ENCODE data around the gene PARD3B. TPM values are rescaled to one million over a fixed set of nuclear protein-coding genes. Genes with fewer than 3 reads are reported as not detected.

The PARD3B gene
- total RNA-seq, 1 donor from 2014 or later: 1.6 TPM

DNA sequence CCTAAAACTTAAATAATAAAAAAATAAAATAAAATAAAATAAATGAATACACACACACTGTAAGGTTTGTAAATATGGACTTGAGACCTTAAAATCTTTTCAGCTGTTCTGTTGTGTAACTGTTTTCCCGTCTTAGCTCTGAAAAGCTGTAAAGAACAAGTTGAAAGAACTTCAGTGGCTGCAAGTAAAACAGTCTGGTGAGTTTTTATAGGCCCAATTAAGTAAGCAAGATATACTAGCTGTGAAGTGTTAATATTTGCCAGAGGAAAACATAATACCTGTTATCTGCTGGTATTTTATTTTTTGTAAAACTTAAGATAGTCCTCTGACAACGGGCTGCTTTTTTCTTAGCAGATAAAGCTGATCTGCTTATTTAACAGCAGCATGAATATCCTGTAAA lies 960.1 kb downstream of the PARD3B start:
- TF ChIP-seq, protein P1, sequence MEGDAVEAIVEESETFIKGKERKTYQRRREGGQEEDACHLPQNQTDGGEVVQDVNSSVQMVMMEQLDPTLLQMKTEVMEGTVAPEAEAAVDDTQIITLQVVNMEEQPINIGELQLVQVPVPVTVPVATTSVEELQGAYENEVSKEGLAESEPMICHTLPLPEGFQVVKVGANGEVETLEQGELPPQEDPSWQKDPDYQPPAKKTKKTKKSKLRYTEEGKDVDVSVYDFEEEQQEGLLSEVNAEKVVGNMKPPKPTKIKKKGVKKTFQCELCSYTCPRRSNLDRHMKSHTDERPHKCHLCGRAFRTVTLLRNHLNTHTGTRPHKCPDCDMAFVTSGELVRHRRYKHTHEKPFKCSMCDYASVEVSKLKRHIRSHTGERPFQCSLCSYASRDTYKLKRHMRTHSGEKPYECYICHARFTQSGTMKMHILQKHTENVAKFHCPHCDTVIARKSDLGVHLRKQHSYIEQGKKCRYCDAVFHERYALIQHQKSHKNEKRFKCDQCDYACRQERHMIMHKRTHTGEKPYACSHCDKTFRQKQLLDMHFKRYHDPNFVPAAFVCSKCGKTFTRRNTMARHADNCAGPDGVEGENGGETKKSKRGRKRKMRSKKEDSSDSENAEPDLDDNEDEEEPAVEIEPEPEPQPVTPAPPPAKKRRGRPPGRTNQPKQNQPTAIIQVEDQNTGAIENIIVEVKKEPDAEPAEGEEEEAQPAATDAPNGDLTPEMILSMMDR (IDR thresholded peaks at IDR 0.05; ENCODE audit: insufficient read depth, low read length, severe bottlenecking): no peak
- no peak for FAIRE-seq
- no peak overlapping the region for H3K4me3 ChIP-seq (ENCODE audit: low read depth, low read length)

DNA sequence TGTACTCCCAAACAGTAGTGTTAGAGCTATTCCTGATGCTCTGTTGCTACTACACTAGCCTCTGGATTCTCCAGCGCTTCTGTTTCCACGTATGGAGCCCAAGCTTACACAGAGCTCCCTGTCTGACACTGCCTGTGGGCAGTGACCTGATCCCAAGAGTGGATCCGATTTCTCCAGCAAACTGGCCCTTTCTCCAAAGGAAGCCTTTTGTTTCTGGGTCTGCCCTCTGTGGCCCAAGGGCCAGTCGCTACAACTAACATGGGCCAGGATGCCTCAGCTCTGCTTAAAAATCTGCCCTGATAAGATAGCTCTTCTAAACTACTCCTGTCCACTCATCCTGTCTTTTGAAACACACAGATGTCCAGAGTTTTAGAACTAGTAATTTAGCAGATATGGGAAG lies 964.4 kb downstream of the PARD3B start:
- H3K4me3 ChIP-seq (ENCODE audit: low read depth, low read length): no peak overlapping the region
- no peak for DNase-seq (ENCODE audit: low read depth)
- TF ChIP-seq, protein P1 (IDR thresholded peaks at IDR 0.05; ENCODE audit: insufficient read depth, low read length, severe bottlenecking): no peak
- no peaks in the 10 kb centered on the region for H3K36me3 ChIP-seq (ENCODE audit: control insufficient read depth, insufficient read depth, low read length)
- FAIRE-seq: no peak
- no peaks in the 10 kb centered on the region for H3K27me3 ChIP-seq (ENCODE audit: control insufficient read depth, insufficient read depth, low read length)

More for the DNA sequence above, 960.1 kb downstream of the PARD3B start:
- Histone ChIP-seq H3K36me3 (ENCODE audit: control insufficient read depth, insufficient read depth, low read length) (no peaks in the 10 kb centered on the region), H3K27me3 (ENCODE audit: control insufficient read depth, insufficient read depth, low read length) (no peaks in the 10 kb centered on the region)
- DNase-seq (ENCODE audit: low read depth): no peak

DNA sequence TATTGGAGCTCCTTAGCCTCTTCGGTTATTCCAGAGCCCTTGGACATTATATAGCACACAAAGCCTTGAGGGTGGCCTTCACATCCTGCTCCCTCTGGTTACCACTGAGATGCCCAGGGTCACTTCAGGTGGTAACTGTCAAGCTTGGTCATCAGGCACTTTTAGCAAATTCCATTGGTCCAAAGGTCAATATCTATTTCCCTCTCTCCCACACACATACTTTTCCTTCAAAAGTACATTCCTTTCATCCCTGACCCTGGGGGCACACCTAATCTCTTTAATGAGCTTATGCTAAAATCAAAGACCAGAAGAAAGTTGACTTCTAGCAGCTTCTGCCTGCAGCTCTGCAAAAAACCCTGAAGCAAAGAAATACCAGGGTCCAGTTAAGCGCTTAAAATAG lies 965.1 kb downstream of the PARD3B start:
- Histone ChIP-seq H3K36me3 (ENCODE audit: control insufficient read depth, insufficient read depth, low read length) (no peaks in the 10 kb centered on the region), H3K4me3 (ENCODE audit: low read depth, low read length) (no peak overlapping the region), H3K27me3 (ENCODE audit: control insufficient read depth, insufficient read depth, low read length) (no peaks in the 10 kb centered on the region)
- no peak for DNase-seq (ENCODE audit: low read depth)
- no peak for FAIRE-seq
- TF ChIP-seq, protein P1 (IDR thresholded peaks at IDR 0.05; ENCODE audit: insufficient read depth, low read length, severe bottlenecking): no peak

DNA sequence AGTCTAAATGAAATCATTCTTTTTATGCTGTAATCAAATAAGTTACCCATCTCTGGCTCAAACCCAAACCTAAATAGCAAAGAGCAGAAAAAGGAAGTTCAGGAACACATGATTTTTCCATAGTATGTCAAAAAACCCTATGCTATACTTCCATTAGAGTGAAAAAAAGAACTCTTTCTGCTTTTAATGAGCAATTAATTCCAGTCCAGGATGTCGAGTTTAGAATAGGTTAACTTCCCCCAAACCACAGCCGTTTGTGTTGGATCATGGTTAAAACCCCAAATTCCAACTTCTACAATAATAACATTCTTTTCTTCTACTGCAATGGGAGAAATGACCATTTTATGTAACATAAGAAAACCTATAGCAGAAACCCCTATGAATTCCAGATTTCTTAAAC lies 965.9 kb downstream of the PARD3B start:
- no peaks in the 10 kb centered on the region for H3K27me3 ChIP-seq (ENCODE audit: control insufficient read depth, insufficient read depth, low read length)
- FAIRE-seq (no peak), DNase-seq (ENCODE audit: low read depth) (no peak)
- no peak overlapping the region for H3K4me3 ChIP-seq (ENCODE audit: low read depth, low read length)
- TF ChIP-seq, protein P1 (IDR thresholded peaks at IDR 0.05; ENCODE audit: insufficient read depth, low read length, severe bottlenecking): no peak
- H3K36me3 ChIP-seq (ENCODE audit: control insufficient read depth, insufficient read depth, low read length): no peaks in the 10 kb centered on the region

DNA sequence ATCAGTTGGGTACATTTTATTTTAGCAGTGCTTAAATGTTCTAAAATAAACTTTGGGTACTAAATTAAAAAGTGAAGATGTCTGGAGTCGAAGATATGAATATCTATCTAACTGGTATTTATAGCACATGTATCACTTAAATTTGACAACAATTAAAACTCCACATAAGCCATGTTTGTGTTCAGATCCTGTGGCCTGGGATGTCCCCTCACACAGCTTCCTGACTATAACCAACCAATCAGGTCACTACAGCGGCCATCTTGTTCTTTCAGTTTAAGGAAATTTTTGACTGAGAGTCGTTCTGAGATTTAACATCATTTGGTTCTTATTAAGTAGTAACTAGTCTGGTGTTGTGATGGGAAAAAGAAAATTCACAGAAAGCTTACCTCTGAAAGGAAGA lies 966.4 kb downstream of the PARD3B start:
- TF ChIP-seq, protein P1 (IDR thresholded peaks at IDR 0.05; ENCODE audit: insufficient read depth, low read length, severe bottlenecking): no peak
- H3K36me3 ChIP-seq (ENCODE audit: control insufficient read depth, insufficient read depth, low read length): no peaks in the 10 kb centered on the region
- no peak overlapping the region for H3K4me3 ChIP-seq (ENCODE audit: low read depth, low read length)
- DNase-seq (ENCODE audit: low read depth) (no peak), FAIRE-seq (no peak)
- no peaks in the 10 kb centered on the region for H3K27me3 ChIP-seq (ENCODE audit: control insufficient read depth, insufficient read depth, low read length)

DNA sequence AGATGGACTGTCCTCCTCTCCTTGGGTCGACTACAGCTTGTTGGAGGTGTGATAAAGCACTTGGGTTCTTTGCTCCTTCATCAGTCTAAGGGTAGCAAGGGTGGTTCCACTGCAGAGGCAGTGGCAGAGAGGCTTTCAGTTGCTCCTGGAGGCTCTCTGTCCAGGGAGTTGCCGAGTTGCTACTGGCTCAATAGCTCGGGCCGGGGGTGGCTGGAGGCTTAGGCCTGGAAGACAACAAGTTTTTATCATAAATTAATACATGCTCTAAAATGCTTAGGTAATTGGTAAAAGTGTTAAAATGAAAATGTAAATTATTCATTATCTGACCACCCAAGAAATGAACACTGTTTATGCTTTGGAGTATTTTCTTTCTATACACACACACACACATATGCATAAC lies 975.0 kb downstream of the PARD3B start:
- DNase-seq (ENCODE audit: low read depth) (no peak), FAIRE-seq (no peak)
- H3K36me3 ChIP-seq (ENCODE audit: control insufficient read depth, insufficient read depth, low read length): no peaks in the 10 kb centered on the region
- no peaks in the 10 kb centered on the region for H3K27me3 ChIP-seq (ENCODE audit: control insufficient read depth, insufficient read depth, low read length)
- H3K4me3 ChIP-seq (ENCODE audit: low read depth, low read length): no peak overlapping the region
- TF ChIP-seq, protein P1 (IDR thresholded peaks at IDR 0.05; ENCODE audit: insufficient read depth, low read length, severe bottlenecking): no peak

Data from bronchial epithelial cell (primary cell).